A673 (cell line): ENCODE data around the gene WLS.

ENCODE experiments used
- EZH2 ChIP-seq: fragments of 200-600 bp; sonication (generic); IDR thresholded peaks from 2 replicates; pipeline ENCODE4 v1.6.1; 2017; ENCODE audit warnings: borderline replicate concordance, low read depth, mild to moderate bottlenecking, mixed read lengths, antibody characterized with exemption, low read length; ENCODE audit not compliant: poor library complexity, severe bottlenecking
- TF ChIP-seq, protein P1 (sequence below): fragments of 300-800, 200-600 bp; sonication (generic); conservative IDR thresholded peaks from 2 replicates; pipeline ENCODE4 v1.5.1; 2017; ENCODE audit warnings: low read depth, mild to moderate bottlenecking, antibody characterized with exemption, low read length, moderate library complexity, mixed read lengths

DNA sequence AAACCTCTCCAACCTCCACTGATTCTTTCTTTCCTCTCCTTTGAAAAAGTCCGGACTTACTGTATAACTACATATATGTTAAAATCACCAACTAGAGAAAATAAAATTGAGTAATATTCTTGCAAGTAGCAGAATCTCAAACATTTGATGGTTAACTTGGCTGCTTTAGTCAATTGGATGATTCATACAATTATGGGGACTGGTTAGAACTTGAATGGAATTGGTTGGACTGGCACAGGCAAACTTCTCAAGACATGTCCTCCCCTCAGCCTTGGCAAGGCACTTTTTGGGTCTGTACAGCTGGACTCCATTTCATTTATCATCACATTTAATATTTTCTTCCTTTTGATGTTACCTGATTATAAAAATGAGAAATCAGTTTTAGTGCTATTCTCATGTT lies 6.5 kb downstream of the WLS start:
- TF ChIP-seq, protein P1, sequence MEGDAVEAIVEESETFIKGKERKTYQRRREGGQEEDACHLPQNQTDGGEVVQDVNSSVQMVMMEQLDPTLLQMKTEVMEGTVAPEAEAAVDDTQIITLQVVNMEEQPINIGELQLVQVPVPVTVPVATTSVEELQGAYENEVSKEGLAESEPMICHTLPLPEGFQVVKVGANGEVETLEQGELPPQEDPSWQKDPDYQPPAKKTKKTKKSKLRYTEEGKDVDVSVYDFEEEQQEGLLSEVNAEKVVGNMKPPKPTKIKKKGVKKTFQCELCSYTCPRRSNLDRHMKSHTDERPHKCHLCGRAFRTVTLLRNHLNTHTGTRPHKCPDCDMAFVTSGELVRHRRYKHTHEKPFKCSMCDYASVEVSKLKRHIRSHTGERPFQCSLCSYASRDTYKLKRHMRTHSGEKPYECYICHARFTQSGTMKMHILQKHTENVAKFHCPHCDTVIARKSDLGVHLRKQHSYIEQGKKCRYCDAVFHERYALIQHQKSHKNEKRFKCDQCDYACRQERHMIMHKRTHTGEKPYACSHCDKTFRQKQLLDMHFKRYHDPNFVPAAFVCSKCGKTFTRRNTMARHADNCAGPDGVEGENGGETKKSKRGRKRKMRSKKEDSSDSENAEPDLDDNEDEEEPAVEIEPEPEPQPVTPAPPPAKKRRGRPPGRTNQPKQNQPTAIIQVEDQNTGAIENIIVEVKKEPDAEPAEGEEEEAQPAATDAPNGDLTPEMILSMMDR = no peak
- TF ChIP-seq EZH2 = no peak
